ENCODE results near the gene ANKRD31. TPM values are rescaled to one million over a fixed set of nuclear protein-coding genes. Genes with fewer than 3 reads are reported as not detected.

Gene ANKRD31
- total RNA-seq, 1 experiment from 2014 or later: 0.30 TPM

GRCh38 chr5:75047356-75047755, 189.3 kb downstream of the ANKRD31 start:
- ChIA-PET RAD21 (ENCODE audit: low non-redundant PET in 1 of 2, low total read pairs in 2 of 2, uncharacterized antibody in 2 of 2, unreplicated experiment in 2 of 2) (no interaction called here), CTCF (interaction anchor here (2.0 kb wide), 1 partner anchor 11 kb away, joined by 5 read pairs; no protein-coding TSS in a partner anchor), POLR2A (no interaction called here)
- Histone ChIP-seq H4K20me1 (ENCODE audit: insufficient read depth) (no peaks in the 10 kb centered on the region), H3K4me2 (ENCODE audit: low read length) (no peak overlapping the region), H2AFZ (ENCODE audit: low read depth, low read length, poor library complexity, severe bottlenecking) (no peak overlapping the region), H3K9me2 (ENCODE audit: insufficient read depth) (no peaks in the 10 kb centered on the region), H3K27me3 (ENCODE audit: insufficient read depth, low read length) (no peaks in the 10 kb centered on the region), H3K4me3 (replicated peaks in 1 of 2; ENCODE audit: low read depth in 1 of 2, low read length in 2 of 2) (no peak overlapping the region), H3K9ac (ENCODE audit: low read length) (no peak overlapping the region), H3K4me1 (ENCODE audit: control insufficient read depth in 1 of 2, insufficient read depth in 2 of 2, low read length in 2 of 2) (peaks cover 12 to 28% of the 10 kb centered on the region in 2 experiments; a peak in 3 of 4 replicates), H3K79me2 (ENCODE audit: insufficient read depth, low read length) (no peaks in the 10 kb centered on the region), H3K36me3 (ENCODE audit: control insufficient read depth in 1 of 2, insufficient read depth in 2 of 2, low read length in 2 of 2) (no peaks in the 10 kb centered on the region), H3K27ac (ENCODE audit: low read depth, low read length) (no peak overlapping the region), H3K9me3 (ENCODE audit: control insufficient read depth in 1 of 2, insufficient read depth in 1 of 2, low read depth in 1 of 2, low read length in 2 of 2) (no peaks in the 10 kb centered on the region)
- intact Hi-C loops (cut with micrococcal nuclease): loop anchor here (5.0 kb wide), 1 partner anchor 290 kb away; the partner anchor contains the start of gene HMGCR
- TF ChIP-seq TCF7L2 (IDR thresholded peaks at IDR 0.05; ENCODE audit: borderline replicate concordance, extremely low read depth, insufficient read depth, insufficient read length) (no peak), SP1 (IDR thresholded peaks at IDR 0.05; ENCODE audit: low read depth) (no peak), POLR2AphosphoS5 (IDR thresholded peaks at IDR 0.05; ENCODE audit: low read depth, low read length) (no peak), POLR2A (IDR thresholded peaks at IDR 0.05; ENCODE audit: borderline replicate concordance, extremely low read depth, insufficient read depth, insufficient read length) (no peak), YY1 (IDR thresholded peaks at IDR 0.05; ENCODE audit: extremely low read depth, insufficient replicate concordance, low read depth, low read length) (no peak), ELF1 (IDR thresholded peaks at IDR 0.05; ENCODE audit: borderline replicate concordance, low read depth) (no peak), CEBPB (IDR thresholded peaks at IDR 0.05; ENCODE audit: low read depth) (no peak), SRF (IDR thresholded peaks at IDR 0.05; ENCODE audit: low read depth) (no peak), ATF3 (IDR thresholded peaks at IDR 0.05) (no peak), JUND (IDR thresholded peaks at IDR 0.05) (no peak), CTCF (IDR thresholded peaks at IDR 0.05 in 2 of 3, conservative IDR thresholded peaks at IDR 0.05 in 1 of 3; ENCODE audit: borderline replicate concordance in 1 of 3, insufficient read depth in 1 of 3, low read depth in 2 of 3, low read length in 2 of 3) (no peak), CBX3 (IDR thresholded peaks at IDR 0.05; ENCODE audit: low read depth) (no peak)
- TF ChIP-seq, protein P1, sequence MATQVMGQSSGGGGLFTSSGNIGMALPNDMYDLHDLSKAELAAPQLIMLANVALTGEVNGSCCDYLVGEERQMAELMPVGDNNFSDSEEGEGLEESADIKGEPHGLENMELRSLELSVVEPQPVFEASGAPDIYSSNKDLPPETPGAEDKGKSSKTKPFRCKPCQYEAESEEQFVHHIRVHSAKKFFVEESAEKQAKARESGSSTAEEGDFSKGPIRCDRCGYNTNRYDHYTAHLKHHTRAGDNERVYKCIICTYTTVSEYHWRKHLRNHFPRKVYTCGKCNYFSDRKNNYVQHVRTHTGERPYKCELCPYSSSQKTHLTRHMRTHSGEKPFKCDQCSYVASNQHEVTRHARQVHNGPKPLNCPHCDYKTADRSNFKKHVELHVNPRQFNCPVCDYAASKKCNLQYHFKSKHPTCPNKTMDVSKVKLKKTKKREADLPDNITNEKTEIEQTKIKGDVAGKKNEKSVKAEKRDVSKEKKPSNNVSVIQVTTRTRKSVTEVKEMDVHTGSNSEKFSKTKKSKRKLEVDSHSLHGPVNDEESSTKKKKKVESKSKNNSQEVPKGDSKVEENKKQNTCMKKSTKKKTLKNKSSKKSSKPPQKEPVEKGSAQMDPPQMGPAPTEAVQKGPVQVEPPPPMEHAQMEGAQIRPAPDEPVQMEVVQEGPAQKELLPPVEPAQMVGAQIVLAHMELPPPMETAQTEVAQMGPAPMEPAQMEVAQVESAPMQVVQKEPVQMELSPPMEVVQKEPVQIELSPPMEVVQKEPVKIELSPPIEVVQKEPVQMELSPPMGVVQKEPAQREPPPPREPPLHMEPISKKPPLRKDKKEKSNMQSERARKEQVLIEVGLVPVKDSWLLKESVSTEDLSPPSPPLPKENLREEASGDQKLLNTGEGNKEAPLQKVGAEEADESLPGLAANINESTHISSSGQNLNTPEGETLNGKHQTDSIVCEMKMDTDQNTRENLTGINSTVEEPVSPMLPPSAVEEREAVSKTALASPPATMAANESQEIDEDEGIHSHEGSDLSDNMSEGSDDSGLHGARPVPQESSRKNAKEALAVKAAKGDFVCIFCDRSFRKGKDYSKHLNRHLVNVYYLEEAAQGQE (IDR thresholded peaks at IDR 0.05; ENCODE audit: low read depth): no peak
- TF ChIP-seq, protein P2, sequence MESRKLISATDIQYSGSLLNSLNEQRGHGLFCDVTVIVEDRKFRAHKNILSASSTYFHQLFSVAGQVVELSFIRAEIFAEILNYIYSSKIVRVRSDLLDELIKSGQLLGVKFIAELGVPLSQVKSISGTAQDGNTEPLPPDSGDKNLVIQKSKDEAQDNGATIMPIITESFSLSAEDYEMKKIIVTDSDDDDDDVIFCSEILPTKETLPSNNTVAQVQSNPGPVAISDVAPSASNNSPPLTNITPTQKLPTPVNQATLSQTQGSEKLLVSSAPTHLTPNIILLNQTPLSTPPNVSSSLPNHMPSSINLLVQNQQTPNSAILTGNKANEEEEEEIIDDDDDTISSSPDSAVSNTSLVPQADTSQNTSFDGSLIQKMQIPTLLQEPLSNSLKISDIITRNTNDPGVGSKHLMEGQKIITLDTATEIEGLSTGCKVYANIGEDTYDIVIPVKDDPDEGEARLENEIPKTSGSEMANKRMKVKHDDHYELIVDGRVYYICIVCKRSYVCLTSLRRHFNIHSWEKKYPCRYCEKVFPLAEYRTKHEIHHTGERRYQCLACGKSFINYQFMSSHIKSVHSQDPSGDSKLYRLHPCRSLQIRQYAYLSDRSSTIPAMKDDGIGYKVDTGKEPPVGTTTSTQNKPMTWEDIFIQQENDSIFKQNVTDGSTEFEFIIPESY (IDR thresholded peaks at IDR 0.05; ENCODE audit: extremely low read depth, insufficient replicate concordance, low read length): no peak
- DNase-seq (ENCODE audit: low read depth, low spot score): no peak
- no TSS peak for BruUV-seq (replicated peaks)
- ATAC-seq: no peak

Measured in HCT116 (cell line).